SIG-M5 treated with dmso at 0.1 percent for 504 hours (cell line): ENCODE results near the gene MYL11.
"Not testable (repeated sequence)": the region's sequence is repeated elsewhere in the genome, so short reads cannot be mapped to it uniquely, and the experiment has no call there.

ENCODE experiments used
- DNase-seq: peaks from one replicate; lab custom pipeline; 2025; ENCODE audit not compliant: unreplicated experiment; lab: John Stamatoyannopoulos, UW

The MYL11 gene

DNA sequence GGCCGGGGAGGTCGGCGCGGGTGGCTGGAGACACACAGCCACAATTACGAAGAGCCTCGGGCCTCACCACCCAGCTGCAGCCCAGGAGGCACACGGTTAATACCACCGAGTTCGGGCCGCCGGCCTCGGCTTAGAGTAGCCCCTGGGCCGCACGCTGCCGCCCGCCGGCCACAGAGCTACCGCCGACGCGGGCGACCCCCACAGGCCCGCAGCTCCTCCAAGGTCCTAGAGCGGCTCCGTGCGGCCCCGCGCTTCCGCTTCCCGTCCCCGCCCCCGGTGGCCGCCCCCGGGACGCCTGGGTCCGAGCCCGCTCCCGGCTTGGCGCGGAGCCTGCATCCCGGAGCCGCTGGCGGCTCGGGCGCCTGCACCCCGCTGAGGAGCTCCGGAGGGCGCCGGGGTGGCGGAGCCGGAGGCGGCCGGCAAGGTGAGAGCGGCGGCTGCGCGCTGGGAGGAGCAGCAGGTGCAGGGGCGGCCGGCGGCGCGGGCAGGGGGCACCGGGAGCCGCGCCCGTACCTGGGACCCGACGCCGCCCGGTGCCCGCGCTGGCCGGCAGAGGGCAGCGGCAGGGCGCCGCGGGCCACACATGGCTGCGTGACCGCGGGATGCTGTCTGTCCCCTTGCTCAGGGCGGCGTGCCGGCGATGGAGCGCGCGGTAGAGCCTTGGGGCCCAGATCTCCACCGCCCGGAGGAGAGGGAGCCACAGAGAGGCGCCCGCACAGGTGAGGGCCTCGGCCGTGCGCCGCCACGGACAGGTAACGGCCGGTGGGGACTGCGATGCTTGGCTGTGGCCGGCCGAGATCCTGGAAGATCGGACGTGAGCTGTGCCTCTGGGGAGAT, 20.8 kb downstream of the MYL11 start, which contains the start of gene ZNF48:
TSS of gene ZNF48 (plus strand) at position 266 of the 837 bp plus-strand sequence. CDS start at position 641, 375 bp downstream.
- peak; percentile 78 for DNase-seq

DNA sequence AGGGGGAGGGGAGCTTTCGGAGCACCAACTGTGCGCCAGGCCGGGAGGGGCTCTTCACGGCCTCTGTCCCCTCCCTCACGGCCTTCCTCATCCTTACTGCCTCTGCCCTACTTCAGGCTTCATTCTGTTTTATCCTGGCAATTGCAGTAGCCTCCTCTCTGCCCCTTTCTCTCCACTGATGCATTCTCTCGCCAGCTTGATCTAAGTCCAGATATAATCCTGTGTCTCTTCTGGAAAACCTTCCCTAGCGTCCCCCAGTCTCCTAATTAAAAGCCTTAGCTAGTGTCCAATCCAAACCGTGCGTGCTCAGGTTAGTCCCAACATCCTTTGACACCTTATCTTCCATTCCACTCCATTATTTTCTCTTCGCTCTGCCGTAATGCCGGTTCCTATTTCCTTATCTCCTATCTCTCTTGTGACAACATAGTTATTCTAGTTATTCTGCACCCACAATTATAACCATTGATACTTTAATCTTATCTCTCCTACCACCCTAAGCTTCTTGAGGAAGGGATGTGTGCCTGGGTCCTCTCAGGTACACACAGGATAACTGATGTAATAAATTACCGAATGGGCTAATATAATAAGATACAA, 21.5 kb downstream of the MYL11 start:
- no peak for DNase-seq

DNA sequence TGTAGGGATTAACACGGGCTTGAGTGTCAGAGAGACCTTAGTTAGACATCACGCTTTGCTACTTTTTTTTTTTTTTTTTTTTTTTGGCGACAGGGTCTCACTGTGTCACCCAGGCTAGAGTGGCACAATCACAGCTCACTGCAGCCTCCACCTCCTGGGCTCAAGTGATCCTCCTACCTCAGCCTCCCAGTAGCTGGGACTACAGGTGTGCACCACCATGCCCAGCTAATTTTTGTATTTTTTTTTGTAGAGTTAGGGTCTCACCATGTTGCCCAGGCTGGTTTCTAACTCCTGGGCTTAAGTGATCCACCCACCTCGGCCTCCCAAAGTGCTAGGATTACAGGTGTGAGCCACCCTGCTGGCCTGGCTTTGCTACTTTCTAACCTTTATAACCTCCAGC, 22.0 kb downstream of the MYL11 start:
- not testable (repeated sequence) for DNase-seq

DNA sequence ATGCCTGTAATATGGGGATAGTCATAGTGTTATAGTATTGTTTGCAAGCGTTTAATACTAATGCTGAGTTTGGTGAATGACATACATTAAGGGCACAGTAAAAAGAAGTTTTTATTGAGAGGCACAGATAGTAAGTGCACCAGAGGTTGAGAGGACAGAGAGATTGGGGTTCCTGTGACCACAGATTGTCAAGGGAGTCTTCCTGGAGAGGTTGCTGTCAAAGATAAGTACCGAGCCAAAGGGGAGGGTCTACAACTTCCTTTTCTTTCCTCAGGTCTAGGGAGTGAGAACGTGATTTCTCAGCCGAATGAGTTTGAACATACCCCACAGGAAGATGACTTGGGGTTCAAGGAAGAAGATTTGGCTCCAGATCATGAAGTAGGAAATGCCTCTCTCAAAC, 22.5 kb downstream of the MYL11 start:
- no peak for DNase-seq

GRCh38 chr16:30397776-30398660, 23.4 kb downstream of the MYL11 start:
- no peak for DNase-seq

GRCh38 chr16:30398661-30399434, 24.2 kb downstream of the MYL11 start:
- no peak for DNase-seq

DNA sequence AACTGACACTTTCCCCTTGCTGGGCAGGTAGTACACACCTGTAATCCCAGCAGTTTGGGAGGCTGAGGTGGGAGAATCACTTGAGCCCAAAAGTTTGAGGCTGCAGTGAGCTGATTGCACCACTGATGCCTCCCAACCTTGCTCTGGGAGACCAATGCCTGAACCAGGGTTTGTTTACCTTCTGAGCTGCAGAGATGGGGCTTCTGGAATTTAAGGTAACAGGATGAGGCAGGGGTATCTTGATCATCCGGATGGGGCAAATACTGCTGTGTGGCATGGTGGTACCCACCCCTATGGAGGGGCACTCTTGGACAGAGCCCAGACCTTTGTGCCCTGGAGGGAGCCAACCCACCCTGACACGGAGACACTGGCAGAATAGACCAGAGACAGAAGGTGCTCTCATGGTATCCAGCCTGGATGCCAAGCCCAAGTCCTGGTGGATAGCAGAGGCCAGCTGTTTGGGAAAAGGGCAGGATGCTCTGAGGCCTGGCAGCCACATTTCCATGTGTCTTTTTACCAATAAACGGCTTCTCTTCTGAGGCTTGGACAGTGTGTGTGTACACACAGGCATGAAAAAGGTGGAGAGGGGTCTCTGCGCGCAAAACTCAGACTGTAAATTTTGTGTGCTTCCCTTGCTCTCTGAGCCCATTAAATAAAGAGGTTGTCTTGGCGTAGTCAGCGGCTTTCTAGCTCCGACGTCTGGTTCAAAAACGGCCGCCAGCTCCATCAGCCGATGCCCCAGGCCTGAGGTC, 25.0 kb downstream of the MYL11 start:
- DNase-seq = no peak

GRCh38 chr16:30401768-30402425, 27.3 kb downstream of the MYL11 start:
- no peak for DNase-seq

DNA sequence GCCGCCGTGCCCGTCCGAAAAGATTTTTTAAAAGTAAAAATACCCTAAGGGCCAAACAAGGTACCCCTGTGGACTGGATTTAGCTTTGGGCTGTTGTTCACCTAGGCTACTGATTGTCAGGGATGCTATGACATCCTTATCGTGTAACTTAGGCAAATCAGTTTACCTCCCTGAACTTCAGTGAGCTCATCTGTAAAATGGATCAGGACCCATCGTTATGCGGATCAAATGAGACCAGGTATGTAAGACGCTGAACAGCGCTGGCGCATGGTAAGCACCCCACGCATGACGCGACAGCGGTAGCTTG, 32.1 kb downstream of the MYL11 start:
- DNase-seq = no peak

GRCh38 chr16:30407102-30407803, 32.7 kb downstream of the MYL11 start, which contains the start of gene ZNF771:
TSS of gene ZNF771 (plus strand) at chr16:30407606. CDS start at chr16:30408054, 448 bp downstream.
- DNase-seq = peak; percentile 79

DNA sequence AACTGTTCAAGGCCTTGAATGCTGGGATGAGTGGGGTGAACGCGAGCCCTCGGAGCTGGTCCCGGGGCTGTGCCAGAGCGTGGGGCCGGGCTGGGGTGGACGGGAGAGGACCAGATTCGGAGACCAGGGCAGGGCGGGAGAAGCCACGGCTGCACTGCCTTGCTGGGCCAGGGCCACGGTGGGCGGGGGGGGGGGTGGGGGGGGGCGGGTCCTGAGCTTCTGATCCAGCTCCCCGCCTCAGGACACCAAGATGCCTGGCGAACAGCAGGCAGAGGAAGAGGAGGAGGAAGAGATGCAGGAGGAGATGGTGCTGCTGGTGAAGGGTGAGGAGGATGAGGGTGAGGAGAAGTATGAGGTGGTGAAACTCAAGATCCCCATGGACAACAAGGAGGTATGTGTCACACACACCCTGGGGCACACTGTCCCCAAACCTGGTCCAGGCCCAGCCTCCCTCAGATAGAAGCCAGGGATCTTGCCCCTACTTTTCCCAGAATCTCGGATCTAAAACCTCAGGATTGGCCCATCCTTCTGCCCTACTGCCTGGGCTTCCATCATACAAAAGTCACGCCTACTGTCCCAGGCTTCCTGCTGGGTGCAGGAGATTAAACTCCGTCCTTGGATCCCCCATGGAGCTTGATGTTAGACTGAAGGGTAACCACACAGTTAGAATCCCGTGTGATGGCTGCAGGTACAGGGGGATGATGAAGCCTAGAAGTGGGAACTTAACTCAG, 33.4 kb downstream of the MYL11 start:
- no peak for DNase-seq

GRCh38 chr16:30409125-30410060, 34.8 kb downstream of the MYL11 start:
- DNase-seq = peak; percentile 85

DNA sequence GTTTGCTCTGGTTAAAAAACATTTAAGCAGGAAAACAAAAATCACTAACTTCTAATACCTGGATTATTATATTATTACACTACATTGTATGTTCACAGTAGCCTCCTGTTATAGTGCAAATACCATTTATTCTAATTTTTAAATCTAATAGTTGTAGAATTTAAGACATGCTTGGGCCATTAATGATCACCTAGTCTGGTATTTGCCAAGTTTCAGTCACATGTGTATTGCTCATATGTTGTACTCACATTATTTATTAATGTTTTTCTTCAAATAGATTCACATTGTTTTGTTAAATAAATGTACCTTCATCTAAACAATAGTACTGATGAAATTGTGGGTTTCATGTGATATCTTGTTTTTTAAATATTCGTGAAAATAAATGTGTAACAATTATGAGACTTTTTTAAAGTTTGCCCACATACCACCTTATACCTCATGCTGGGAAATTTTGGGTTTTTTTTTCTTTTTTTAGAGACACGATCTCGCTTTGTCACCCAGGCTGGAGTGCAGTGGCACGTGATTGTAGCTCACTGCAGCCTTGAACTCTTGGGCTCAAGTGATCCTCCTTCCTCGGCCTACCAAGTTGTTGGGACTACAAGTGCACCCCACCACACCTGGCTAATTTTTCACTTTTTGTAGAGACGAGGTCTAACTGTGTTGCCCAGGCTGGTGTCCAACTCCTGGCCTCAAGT, 38.7 kb downstream of the MYL11 start:
- no peak for DNase-seq

- no peak for DNase-seq
Measured at GRCh38 chr16:30414159-30414558, 39.6 kb downstream of the MYL11 start.

GRCh38 chr16:30416047-30416603, 41.5 kb downstream of the MYL11 start:
- no peak for DNase-seq
